HUES64 (cell line): ENCODE data around the gene LRSAM1.

Experiments
- H3K27ac ChIP-seq: 2 replicates; pipeline ENCODE4 v1.7.0; 2013; ENCODE audit warnings: low read depth, low read length, inconsistent platforms
- H3K27me3 ChIP-seq: 2 replicates; pipeline ENCODE4 v1.6.1; 2013; ENCODE audit warnings: mild to moderate bottlenecking, low read length; ENCODE audit not compliant: insufficient read depth
- H3K36me3 ChIP-seq: 2 replicates; pipeline ENCODE4 v1.6.1; 2013; ENCODE audit warnings: mild to moderate bottlenecking, low read length; ENCODE audit not compliant: insufficient read depth
- H3K4me1 ChIP-seq: 2 replicates; pipeline ENCODE4 v1.6.1; 2013; ENCODE audit warnings: mild to moderate bottlenecking, low read length, moderate library complexity; ENCODE audit not compliant: insufficient read depth
- H3K4me3 ChIP-seq: 2 replicates; pipeline ENCODE4 v1.5.1; 2013; ENCODE audit warnings: mild to moderate bottlenecking, low read length, moderate library complexity
- H3K9ac ChIP-seq: 2 replicates; pipeline ENCODE4 v1.6.1; 2013; ENCODE audit warnings: mild to moderate bottlenecking, low read depth, low read length
- H3K9me3 ChIP-seq: 2 replicates; pipeline ENCODE4 v1.6.1; 2013; ENCODE audit warnings: low read depth, low read length; ENCODE audit not compliant: insufficient read depth
- WGBS: fragments of 150-250, 120-280 bp; methylation state at CpG from one replicate; pipeline ENCODE4 v1.1.7; 2013; ENCODE audit warnings: missing lambda C conversion rate; 5-methylcytosine and 5-hydroxymethylcytosine counted together

Gene LRSAM1

GRCh38 chr9:127489471-127490115 lies 38.3 kb downstream of the LRSAM1 start:
- 60% methylated on average over 22 of the region's 22 CpGs for WGBS
- Histone ChIP-seq H3K4me3 (no peak overlapping the region), H3K4me1 (no peaks in the 10 kb centered on the region), H3K27me3 (no peaks in the 10 kb centered on the region), H3K9ac (no peak overlapping the region), H3K27ac (no peak overlapping the region), H3K9me3 (no peaks in the 10 kb centered on the region), H3K36me3 (peaks cover 52% of the 10 kb centered on the region)

GRCh38 chr9:127490535-127491230 lies 39.4 kb downstream of the LRSAM1 start:
- Histone ChIP-seq H3K36me3 (peaks cover 53% of the 10 kb centered on the region), H3K4me3 (no peak overlapping the region), H3K9me3 (no peaks in the 10 kb centered on the region), H3K4me1 (no peaks in the 10 kb centered on the region), H3K27ac (no peak overlapping the region), H3K27me3 (no peaks in the 10 kb centered on the region), H3K9ac (no peak overlapping the region)
- WGBS: 93% methylated on average over 9 of the region's 9 CpGs

GRCh38 chr9:127491516-127491915 lies 40.2 kb downstream of the LRSAM1 start:
- Histone ChIP-seq H3K4me3 (no peak overlapping the region), H3K4me1 (no peaks in the 10 kb centered on the region), H3K9me3 (no peaks in the 10 kb centered on the region), H3K36me3 (peaks cover 52% of the 10 kb centered on the region), H3K27ac (no peak overlapping the region), H3K27me3 (no peaks in the 10 kb centered on the region), H3K9ac (no peak overlapping the region)
- 92% methylated on average over 10 of the region's 10 CpGs for WGBS

GRCh38 chr9:127492616-127493015 lies 41.3 kb downstream of the LRSAM1 start:
- Histone ChIP-seq H3K36me3 (peaks cover 49% of the 10 kb centered on the region), H3K4me3 (no peak overlapping the region), H3K9me3 (no peaks in the 10 kb centered on the region), H3K9ac (no peak overlapping the region), H3K27ac (no peak overlapping the region), H3K27me3 (no peaks in the 10 kb centered on the region), H3K4me1 (no peaks in the 10 kb centered on the region)
- 94% methylated on average over 14 of the region's 14 CpGs for WGBS

GRCh38 chr9:127493592-127494303 lies 42.4 kb downstream of the LRSAM1 start:
- no peaks in the 10 kb centered on the region for H3K4me1 ChIP-seq
- 92% methylated on average over 22 of the region's 22 CpGs for WGBS
- H3K36me3 ChIP-seq: peaks cover 49% of the 10 kb centered on the region
- no peak overlapping the region for H3K9ac ChIP-seq
- no peak overlapping the region for H3K4me3 ChIP-seq
- no peaks in the 10 kb centered on the region for H3K9me3 ChIP-seq
- no peak overlapping the region for H3K27ac ChIP-seq
- H3K27me3 ChIP-seq: no peaks in the 10 kb centered on the region

GRCh38 chr9:127494304-127494702 lies 43.0 kb downstream of the LRSAM1 start:
- H3K27ac ChIP-seq: no peak overlapping the region
- H3K36me3 ChIP-seq: peaks cover 47% of the 10 kb centered on the region
- WGBS: 94% methylated on average over 9 of the region's 9 CpGs
- no peak overlapping the region for H3K9ac ChIP-seq
- H3K27me3 ChIP-seq: no peaks in the 10 kb centered on the region
- no peaks in the 10 kb centered on the region for H3K9me3 ChIP-seq
- H3K4me3 ChIP-seq: no peak overlapping the region
- H3K4me1 ChIP-seq: no peaks in the 10 kb centered on the region

- Histone ChIP-seq H3K4me1 (no peaks in the 10 kb centered on the region), H3K36me3 (peaks cover 41% of the 10 kb centered on the region), H3K9me3 (no peaks in the 10 kb centered on the region), H3K27me3 (no peaks in the 10 kb centered on the region), H3K27ac (no peak overlapping the region), H3K4me3 (no peak overlapping the region), H3K9ac (no peak overlapping the region)
- WGBS: 91% methylated on average over 14 of the region's 14 CpGs
These were observed 44.7 kb downstream of the LRSAM1 start for GRCh38 chr9:127495884-127496555.

- H3K4me1 ChIP-seq: no peaks in the 10 kb centered on the region
- H3K9ac ChIP-seq: no peak overlapping the region
- no peaks in the 10 kb centered on the region for H3K27me3 ChIP-seq
- H3K4me3 ChIP-seq: no peak overlapping the region
- no peaks in the 10 kb centered on the region for H3K9me3 ChIP-seq
- 93% methylated on average over 12 of the region's 12 CpGs for WGBS
- H3K36me3 ChIP-seq: peaks cover 37% of the 10 kb centered on the region
- no peak overlapping the region for H3K27ac ChIP-seq
These were observed 45.7 kb downstream of the LRSAM1 start for GRCh38 chr9:127496974-127497373.

GRCh38 chr9:127497656-127498290 lies 46.5 kb downstream of the LRSAM1 start:
- no peaks in the 10 kb centered on the region for H3K9me3 ChIP-seq
- H3K4me1 ChIP-seq: no peaks in the 10 kb centered on the region
- no peaks in the 10 kb centered on the region for H3K27me3 ChIP-seq
- H3K36me3 ChIP-seq: peaks cover 33% of the 10 kb centered on the region
- WGBS: 94% methylated on average over 13 of the region's 13 CpGs
- H3K27ac ChIP-seq: no peak overlapping the region
- no peak overlapping the region for H3K9ac ChIP-seq
- H3K4me3 ChIP-seq: no peak overlapping the region

- 94% methylated on average over 5 of the region's 5 CpGs for WGBS
- H3K9ac ChIP-seq: no peak overlapping the region
- no peaks in the 10 kb centered on the region for H3K4me1 ChIP-seq
- no peak overlapping the region for H3K4me3 ChIP-seq
- no peak overlapping the region for H3K27ac ChIP-seq
- H3K36me3 ChIP-seq: peaks cover 35% of the 10 kb centered on the region
- H3K27me3 ChIP-seq: no peaks in the 10 kb centered on the region
- H3K9me3 ChIP-seq: no peaks in the 10 kb centered on the region
These were observed 47.0 kb downstream of the LRSAM1 start for GRCh38 chr9:127498298-127498697.
